GM10266 (cell line): ENCODE measurements around the gene EFCAB6.

Experiments used
- DNase-seq: peaks from one replicate; pipeline ENCODE4 v3.0.0; 2012; ENCODE audit errors: extremely low spot score
- TF ChIP-seq, protein P1 (sequence below): IDR thresholded peaks from 2 replicates; pipeline ENCODE4 v1.5.1; 2012; ENCODE audit warnings: mild to moderate bottlenecking, low read depth; ENCODE audit not compliant: control insufficient read depth, insufficient read depth; ENCODE audit errors: missing control alignments

Gene EFCAB6

DNA sequence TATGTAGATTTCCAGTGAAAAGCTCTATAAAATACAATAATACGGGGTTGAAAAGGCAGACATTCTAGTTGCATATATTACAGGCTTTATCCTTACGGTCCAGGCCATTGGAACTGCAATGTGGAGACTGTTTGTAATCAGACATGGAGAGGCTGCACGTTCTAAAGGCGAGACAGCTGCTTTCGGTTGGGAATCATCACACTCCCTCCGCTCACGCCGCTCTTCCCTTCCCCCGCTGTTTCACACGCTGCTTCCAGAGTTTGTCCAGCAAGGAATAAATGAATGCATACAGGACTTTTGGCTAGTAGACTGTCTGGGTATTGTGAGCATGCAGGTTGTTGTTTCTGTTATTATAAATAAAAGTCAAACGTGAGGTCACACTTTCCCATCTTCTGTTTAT lies 13.5 kb upstream of the EFCAB6 start:
- no peak for DNase-seq
- TF ChIP-seq, protein P1, sequence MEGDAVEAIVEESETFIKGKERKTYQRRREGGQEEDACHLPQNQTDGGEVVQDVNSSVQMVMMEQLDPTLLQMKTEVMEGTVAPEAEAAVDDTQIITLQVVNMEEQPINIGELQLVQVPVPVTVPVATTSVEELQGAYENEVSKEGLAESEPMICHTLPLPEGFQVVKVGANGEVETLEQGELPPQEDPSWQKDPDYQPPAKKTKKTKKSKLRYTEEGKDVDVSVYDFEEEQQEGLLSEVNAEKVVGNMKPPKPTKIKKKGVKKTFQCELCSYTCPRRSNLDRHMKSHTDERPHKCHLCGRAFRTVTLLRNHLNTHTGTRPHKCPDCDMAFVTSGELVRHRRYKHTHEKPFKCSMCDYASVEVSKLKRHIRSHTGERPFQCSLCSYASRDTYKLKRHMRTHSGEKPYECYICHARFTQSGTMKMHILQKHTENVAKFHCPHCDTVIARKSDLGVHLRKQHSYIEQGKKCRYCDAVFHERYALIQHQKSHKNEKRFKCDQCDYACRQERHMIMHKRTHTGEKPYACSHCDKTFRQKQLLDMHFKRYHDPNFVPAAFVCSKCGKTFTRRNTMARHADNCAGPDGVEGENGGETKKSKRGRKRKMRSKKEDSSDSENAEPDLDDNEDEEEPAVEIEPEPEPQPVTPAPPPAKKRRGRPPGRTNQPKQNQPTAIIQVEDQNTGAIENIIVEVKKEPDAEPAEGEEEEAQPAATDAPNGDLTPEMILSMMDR, result no peak

DNA sequence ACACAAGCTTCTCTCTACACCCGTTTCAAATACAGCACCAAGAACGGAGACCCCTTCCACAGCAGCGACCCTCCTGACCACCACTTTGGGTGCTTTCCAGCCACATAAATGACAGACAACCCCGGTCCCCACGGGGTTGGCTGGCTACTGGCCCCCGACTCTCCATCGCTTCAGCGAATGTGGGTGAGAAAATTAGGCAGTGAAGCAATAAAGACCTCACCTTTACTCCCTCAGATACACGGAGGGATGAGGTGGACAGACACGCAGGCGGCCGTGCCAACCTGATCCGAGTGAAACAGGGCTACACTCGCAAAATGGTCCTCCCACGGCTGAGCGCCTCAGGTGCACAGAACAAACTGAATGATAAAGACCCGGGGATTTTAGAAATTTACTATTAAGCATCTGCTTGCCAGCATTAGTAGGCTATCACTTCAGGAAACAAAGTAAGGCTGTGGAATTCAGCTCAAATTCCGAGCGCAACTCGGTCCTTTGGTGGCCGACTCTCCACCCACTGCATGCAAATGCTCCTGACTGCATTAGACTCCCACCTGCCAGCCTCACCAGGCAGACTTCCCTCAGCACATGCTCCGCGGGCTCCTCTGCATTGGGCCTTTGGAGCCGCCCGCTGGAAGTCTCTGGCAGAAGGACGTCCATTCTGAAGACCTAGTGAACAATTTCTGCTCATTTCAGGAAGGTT lies 12.8 kb upstream of the EFCAB6 start:
- no peak for DNase-seq
- TF ChIP-seq, protein P1, result no peak

DNA sequence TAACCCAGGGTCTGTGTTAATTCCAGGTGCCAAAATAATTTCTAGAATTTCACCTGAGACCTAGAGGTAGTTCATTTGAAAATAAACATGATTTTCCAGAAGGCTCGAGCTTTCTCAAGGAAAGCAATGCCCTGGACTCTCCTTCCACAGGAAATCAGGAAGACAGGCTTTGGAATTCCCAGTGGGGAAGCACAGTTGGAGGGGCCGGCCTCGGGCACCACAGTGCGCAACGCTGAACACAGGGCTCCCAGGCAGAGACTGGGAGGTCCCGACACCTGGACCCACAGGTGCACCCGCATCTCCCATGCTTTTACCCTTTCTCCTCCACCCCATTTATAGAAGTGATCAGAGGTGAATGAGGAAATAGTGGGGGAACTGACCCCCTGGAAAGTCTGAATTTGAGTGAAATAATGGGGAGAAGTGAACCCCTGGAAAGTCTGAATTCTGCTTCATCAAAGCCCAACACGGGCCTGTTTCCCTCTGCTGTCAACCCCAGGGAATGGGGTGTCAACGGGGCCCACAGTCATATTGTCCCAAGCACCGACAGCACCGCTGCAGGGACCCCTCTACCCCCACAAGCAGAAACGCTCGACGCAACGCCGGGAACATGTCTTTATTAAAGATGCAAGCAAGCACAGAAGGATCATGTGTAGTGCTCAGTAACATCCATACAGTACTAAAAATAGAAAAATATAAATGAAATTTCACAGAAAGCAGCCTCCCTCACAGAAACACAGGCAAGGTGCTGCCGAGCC lies 12.0 kb upstream of the EFCAB6 start:
- DNase-seq, result no peak
- TF ChIP-seq, protein P1, result no peak

DNA sequence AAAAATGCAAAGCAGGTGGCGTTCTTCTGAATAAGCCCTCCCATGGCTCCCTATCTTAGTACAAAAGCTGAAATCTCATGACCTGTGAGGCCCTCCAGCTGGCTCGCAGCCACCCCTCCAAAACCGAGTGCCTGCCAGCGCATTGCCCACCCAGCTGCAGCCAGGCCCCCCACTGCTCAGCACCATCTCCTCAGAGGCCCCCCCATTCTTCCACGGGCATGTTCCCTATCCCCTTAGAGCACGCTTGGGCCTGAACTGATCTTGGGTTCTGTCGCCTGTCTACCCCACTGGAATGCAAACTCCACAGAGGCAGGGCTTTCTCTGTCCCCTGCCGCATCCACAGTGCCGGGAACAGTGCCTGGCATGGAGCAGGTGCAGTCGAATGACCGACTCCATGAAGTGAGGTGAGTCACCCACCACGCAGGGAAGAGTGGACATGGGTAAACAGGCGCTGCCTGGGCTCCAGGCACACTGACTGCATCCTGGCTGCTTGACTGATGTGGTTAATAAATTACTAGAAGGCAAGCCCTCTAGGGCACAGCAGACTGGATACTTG lies 11.3 kb upstream of the EFCAB6 start:
- TF ChIP-seq, protein P1, result no peak

DNA sequence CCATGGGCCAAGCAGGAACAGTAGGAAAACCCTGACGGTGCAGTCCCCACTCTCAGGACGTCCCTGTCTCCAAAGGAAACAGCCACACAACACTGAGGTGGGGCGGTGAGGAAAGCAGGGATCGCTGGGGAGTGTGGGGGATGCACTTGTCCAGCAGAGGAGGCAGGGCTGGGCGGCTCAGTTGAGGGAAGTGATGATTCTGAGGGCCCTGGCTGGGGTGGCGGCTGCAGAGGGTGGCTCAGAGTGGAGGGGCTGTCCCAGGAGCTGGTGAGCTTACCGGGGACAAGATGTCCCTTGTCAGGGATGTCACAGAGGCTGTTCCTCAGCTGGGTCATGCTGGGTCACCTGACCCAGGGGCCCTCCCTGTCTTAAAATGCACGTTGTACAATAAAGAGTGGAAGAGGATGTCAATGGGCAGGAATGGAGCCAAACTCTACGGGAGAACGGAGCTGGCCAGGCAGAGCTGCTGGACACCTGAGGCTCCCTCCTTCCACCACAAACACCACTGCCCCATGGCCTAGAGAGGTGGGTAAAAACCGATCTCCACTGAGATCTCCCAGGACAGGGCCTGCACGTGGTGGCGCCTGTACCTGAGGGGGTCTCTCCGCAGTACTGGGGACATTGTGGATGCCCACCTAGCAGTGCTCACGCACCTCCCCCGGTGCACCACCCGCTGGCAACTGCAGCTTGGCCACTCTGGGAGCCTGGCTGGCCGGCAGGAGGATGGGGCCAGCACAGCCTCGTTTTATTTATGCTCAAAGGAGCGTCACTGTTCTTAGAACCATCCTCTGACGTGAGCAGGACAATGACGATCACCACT lies 9.7 kb upstream of the EFCAB6 start:
- TF ChIP-seq, protein P1, result no peak
- no peak for DNase-seq

More for the DNA sequence above, 11.3 kb upstream of the EFCAB6 start:
- DNase-seq, result no peak

DNA sequence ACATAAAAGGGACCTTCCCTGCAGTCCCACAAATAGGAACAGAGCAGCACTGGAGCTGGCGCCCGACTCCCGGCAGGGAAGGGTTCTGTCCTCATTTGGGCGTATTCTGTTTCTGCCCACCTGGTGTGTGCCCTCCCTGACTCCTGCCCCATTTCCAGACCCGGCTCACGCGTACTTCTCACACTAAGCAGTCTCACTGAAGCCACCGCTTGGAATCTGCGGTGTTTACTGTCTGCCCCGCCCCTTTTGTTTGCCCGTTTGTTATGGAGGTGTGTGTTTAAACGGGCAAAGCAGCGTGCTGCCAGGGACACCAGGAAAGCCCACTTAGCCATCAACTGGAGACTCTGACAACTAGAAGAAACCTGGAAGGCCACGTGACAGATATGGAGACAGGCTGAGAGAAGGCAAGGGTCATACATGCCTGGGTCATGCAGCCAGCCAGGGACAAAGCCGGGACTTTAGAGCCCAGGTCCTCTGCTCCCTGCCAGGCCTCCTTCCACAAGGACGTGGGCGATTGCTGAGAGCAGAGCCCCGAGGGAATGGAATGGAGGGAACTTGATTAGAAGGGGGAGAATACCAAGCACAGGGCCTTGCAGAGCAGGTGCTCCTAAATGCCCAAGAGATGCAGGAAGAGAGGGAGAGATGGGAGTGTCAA lies 8.7 kb upstream of the EFCAB6 start:
- DNase-seq, result no peak
- TF ChIP-seq, protein P1, result no peak
